Mucosa of stomach (tissue), 1 donor: Measurements from ENCODE around the gene STK39.

ENCODE experiments used
- H3K27me3 ChIP-seq: one replicate; pipeline ENCODE4 v1.7.0; 2013; ENCODE audit warnings: mild to moderate bottlenecking, low read length; ENCODE audit not compliant: control insufficient read depth, insufficient read depth
- H3K36me3 ChIP-seq: one replicate; pipeline ENCODE4 v1.7.0; 2013; ENCODE audit warnings: low read length; ENCODE audit not compliant: control insufficient read depth, insufficient read depth
- H3K4me1 ChIP-seq: one replicate; pipeline ENCODE4 v1.7.0; 2013; ENCODE audit warnings: mild to moderate bottlenecking, low read length; ENCODE audit not compliant: control insufficient read depth, insufficient read depth
- H3K4me3 ChIP-seq: one replicate; pipeline ENCODE4 v1.7.0; 2013; ENCODE audit warnings: low read length
- H3K9ac ChIP-seq: one replicate; pipeline ENCODE4 v1.7.0; 2013; ENCODE audit warnings: mild to moderate bottlenecking, low read length, moderate library complexity
- H3K9me3 ChIP-seq: one replicate; pipeline ENCODE4 v1.7.0; 2013; ENCODE audit warnings: mild to moderate bottlenecking, low read length, moderate library complexity; ENCODE audit not compliant: control insufficient read depth
- donor health status: Pancreatic carcinoma.

STK39 gene

GRCh38 chr2:168076731-168077130 is 170.7 kb downstream of the STK39 start:
- no peak overlapping the region for H3K4me3 ChIP-seq
- H3K9me3 ChIP-seq = no peaks in the 10 kb centered on the region
- H3K4me1 ChIP-seq = peaks cover 3% of the 10 kb centered on the region
- no peak overlapping the region for H3K9ac ChIP-seq
- H3K27me3 ChIP-seq = no peaks in the 10 kb centered on the region
- H3K36me3 ChIP-seq = no peaks in the 10 kb centered on the region

- Histone ChIP-seq H3K36me3 (peaks cover 3% of the 10 kb centered on the region), H3K4me3 (no peak overlapping the region), H3K4me1 (no peaks in the 10 kb centered on the region), H3K9ac (no peak overlapping the region), H3K9me3 (no peaks in the 10 kb centered on the region), H3K27me3 (no peaks in the 10 kb centered on the region)
Observed at GRCh38 chr2:168075446-168075845, 171.9 kb downstream of the STK39 start.

GRCh38 chr2:168072626-168073303 is 174.6 kb downstream of the STK39 start:
- H3K9me3 ChIP-seq = no peaks in the 10 kb centered on the region
- peaks cover 3% of the 10 kb centered on the region for H3K36me3 ChIP-seq
- no peaks in the 10 kb centered on the region for H3K27me3 ChIP-seq
- H3K4me1 ChIP-seq = no peaks in the 10 kb centered on the region
- no peak overlapping the region for H3K4me3 ChIP-seq
- no peak overlapping the region for H3K9ac ChIP-seq

GRCh38 chr2:168064011-168064998 is 183.1 kb downstream of the STK39 start:
- H3K27me3 ChIP-seq = no peaks in the 10 kb centered on the region
- H3K4me1 ChIP-seq = peaks cover 6% of the 10 kb centered on the region
- H3K4me3 ChIP-seq = no peak overlapping the region
- no peaks in the 10 kb centered on the region for H3K36me3 ChIP-seq
- H3K9me3 ChIP-seq = no peaks in the 10 kb centered on the region
- H3K9ac ChIP-seq = no peak overlapping the region

- no peak overlapping the region for H3K9ac ChIP-seq
- peaks cover 6% of the 10 kb centered on the region for H3K4me1 ChIP-seq
- no peak overlapping the region for H3K4me3 ChIP-seq
- H3K9me3 ChIP-seq = no peaks in the 10 kb centered on the region
- H3K36me3 ChIP-seq = no peaks in the 10 kb centered on the region
- no peaks in the 10 kb centered on the region for H3K27me3 ChIP-seq
Observed at GRCh38 chr2:168062936-168063335, 184.5 kb downstream of the STK39 start.

GRCh38 chr2:168062054-168062453 is 185.3 kb downstream of the STK39 start:
- Histone ChIP-seq H3K9me3 (no peaks in the 10 kb centered on the region), H3K9ac (no peak overlapping the region), H3K4me3 (no peak overlapping the region), H3K36me3 (no peaks in the 10 kb centered on the region), H3K27me3 (no peaks in the 10 kb centered on the region), H3K4me1 (peaks cover 6% of the 10 kb centered on the region)

GRCh38 chr2:168060986-168061750 is 186.2 kb downstream of the STK39 start:
- Histone ChIP-seq H3K27me3 (no peaks in the 10 kb centered on the region), H3K4me1 (peaks cover 15% of the 10 kb centered on the region), H3K4me3 (no peak overlapping the region), H3K36me3 (no peaks in the 10 kb centered on the region), H3K9me3 (no peaks in the 10 kb centered on the region), H3K9ac (no peak overlapping the region)

GRCh38 chr2:168059758-168060157 is 187.6 kb downstream of the STK39 start:
- Histone ChIP-seq H3K27me3 (no peaks in the 10 kb centered on the region), H3K4me1 (peaks cover 22% of the 10 kb centered on the region), H3K9me3 (no peaks in the 10 kb centered on the region), H3K36me3 (no peaks in the 10 kb centered on the region), H3K9ac (no peak overlapping the region), H3K4me3 (no peak overlapping the region)

- no peaks in the 10 kb centered on the region for H3K9me3 ChIP-seq
- no peak overlapping the region for H3K4me3 ChIP-seq
- H3K27me3 ChIP-seq = no peaks in the 10 kb centered on the region
- no peak overlapping the region for H3K9ac ChIP-seq
- H3K4me1 ChIP-seq = peaks cover 22% of the 10 kb centered on the region
- H3K36me3 ChIP-seq = no peaks in the 10 kb centered on the region
Observed at GRCh38 chr2:168058675-168059074, 188.7 kb downstream of the STK39 start.

GRCh38 chr2:168056242-168056787 is 191.1 kb downstream of the STK39 start:
- Histone ChIP-seq H3K9me3 (no peaks in the 10 kb centered on the region), H3K9ac (no peak overlapping the region), H3K36me3 (no peaks in the 10 kb centered on the region)

GRCh38 chr2:168054657-168055056 is 192.7 kb downstream of the STK39 start:
- no peak overlapping the region for H3K4me3 ChIP-seq
- H3K36me3 ChIP-seq = no peaks in the 10 kb centered on the region
- H3K4me1 ChIP-seq = peaks cover 16% of the 10 kb centered on the region
- H3K27me3 ChIP-seq = no peaks in the 10 kb centered on the region
- H3K9me3 ChIP-seq = no peaks in the 10 kb centered on the region
- H3K9ac ChIP-seq = no peak overlapping the region

More at GRCh38 chr2:168056242-168056787, 191.1 kb downstream of the STK39 start:
- H3K4me1 ChIP-seq = peaks cover 16% of the 10 kb centered on the region
- H3K27me3 ChIP-seq = no peaks in the 10 kb centered on the region
- H3K4me3 ChIP-seq = no peak overlapping the region
